GM12878 (cell line): ENCODE data around the gene NAMPT.
"Not testable (repeated sequence)": the region's sequence is repeated elsewhere in the genome, so short reads cannot be mapped to it uniquely, and the experiment has no call there.

Experiments used
- BCL3 ChIP-seq: IDR thresholded peaks from 2 replicates; pipeline ENCODE4 v1.6.1; 2011; ENCODE audit warnings: borderline replicate concordance, low read depth, mild to moderate bottlenecking, moderate library complexity, low read length; ENCODE audit not compliant: insufficient read depth, poor library complexity, severe bottlenecking
- CBX3 ChIP-seq: fragments of 200-600 bp; sonication (generic); IDR thresholded peaks from 2 replicates; pipeline ENCODE4 v1.6.1; 2016; ENCODE audit warnings: low read depth, borderline replicate concordance
- CEBPB ChIP-seq, 2 experiments: fragments of 150-350 bp in 1 of 2; IDR thresholded peaks; 2 replicates each; pipeline ENCODE4 v1.6.1; 2012 to 2014; ENCODE audit warnings: low read depth in 2 of 2, low read length in 2 of 2, borderline replicate concordance in 1 of 2, inconsistent platforms in 1 of 2
- CEBPZ ChIP-seq: fragments of 150-350 bp; IDR thresholded peaks from 2 replicates; pipeline ENCODE4 v1.6.1; 2016; ENCODE audit warnings: low read depth, low read length
- CTCF ChIP-seq, 3 experiments: IDR thresholded peaks in 2 of 3; conservative IDR thresholded peaks in 1 of 3; 2 replicates each; pipeline ENCODE4 v1.5.1; 2011; ENCODE audit warnings: low read depth in 3 of 3, low read length in 3 of 3, mild to moderate bottlenecking in 3 of 3, control low read depth in 2 of 3, moderate library complexity in 2 of 3, inconsistent platforms in 1 of 3, mixed read lengths in 1 of 3; ENCODE audit not compliant: control insufficient read depth in 2 of 3, insufficient read depth in 1 of 3; ENCODE audit errors: extremely low read depth in 1 of 3
- EP300 ChIP-seq, 2 experiments: fragments of 150-350 bp in 1 of 2; IDR thresholded peaks; 2 replicates each; pipeline ENCODE4 v1.6.1; 2011 to 2012; ENCODE audit warnings: low read depth in 2 of 2, low read length in 2 of 2, borderline replicate concordance in 1 of 2, improper control_type of control experiment in 1 of 2, inconsistent platforms in 1 of 2; ENCODE audit not compliant: control insufficient read depth in 1 of 2
- IKZF1 ChIP-seq: fragments of 450-650 bp; conservative IDR thresholded peaks from 2 replicates; pipeline ENCODE4 v1.6.1; 2017; ENCODE audit warnings: antibody characterized with exemption, mild to moderate bottlenecking
- POLR2A ChIP-seq: IDR thresholded peaks from 2 replicates; pipeline ENCODE4 v1.6.1; 2011; ENCODE audit warnings: low read depth, mild to moderate bottlenecking, low read length
- SMAD1 ChIP-seq: fragments of 450-650 bp; IDR thresholded peaks from 2 replicates; pipeline ENCODE4 v1.6.1; 2018; ENCODE audit warnings: mild to moderate bottlenecking, low read depth; ENCODE audit not compliant: partially characterized antibody
- STAT1 ChIP-seq: fragments of 450-650 bp; conservative IDR thresholded peaks from 2 replicates; pipeline ENCODE4 v1.6.1; 2014; ENCODE audit warnings: antibody characterized with exemption, mild to moderate bottlenecking
- USF1 ChIP-seq: IDR thresholded peaks from 2 replicates; pipeline ENCODE4 v1.6.1; 2011; ENCODE audit warnings: borderline replicate concordance, low read depth, mild to moderate bottlenecking, moderate library complexity, mixed read lengths, low read length; ENCODE audit not compliant: insufficient read depth; ENCODE audit errors: extremely low read length
- ZNF274 ChIP-seq: IDR thresholded peaks from one replicate; pipeline ENCODE4 v1.8.0; 2011; ENCODE audit not compliant: insufficient read length, insufficient read depth
- ZNF687 ChIP-seq: fragments of 450-650 bp; IDR thresholded peaks from 2 replicates; pipeline ENCODE4 v1.6.1; 2017; ENCODE audit warnings: mild to moderate bottlenecking, moderate library complexity

GRCh38 chr7:106298155-106298554, 13.4 kb upstream of the NAMPT start:
- not testable (repeated sequence) for TF ChIP-seq STAT1; USF1; BCL3; ZNF274; EP300 (IDR thresholded peaks at IDR 0.05; ENCODE audit: borderline replicate concordance in 1 of 2, control insufficient read depth in 1 of 2, low read depth in 2 of 2, low read length in 2 of 2); POLR2A; SMAD1; IKZF1; CEBPB (IDR thresholded peaks at IDR 0.05; ENCODE audit: borderline replicate concordance in 1 of 2, low read depth in 2 of 2, low read length in 2 of 2); ZNF687; CEBPZ; CTCF (IDR thresholded peaks at IDR 0.05 in 2 of 3, conservative IDR thresholded peaks at IDR 0.05 in 1 of 3; ENCODE audit: control insufficient read depth in 2 of 3, extremely low read depth in 1 of 3, insufficient read depth in 1 of 3, low read depth in 3 of 3, low read length in 3 of 3); CBX3
